Transverse colon (tissue), 4 donors: ENCODE data around the gene BEST4. TPM values are rescaled to one million over a fixed set of nuclear protein-coding genes. Genes with fewer than 3 reads are reported as not detected.
"Not testable (repeated sequence)": the region's sequence is repeated elsewhere in the genome, so short reads cannot be mapped to it uniquely, and the experiment has no call there.

Experiments
- DNase-seq: peaks from one replicate; pipeline ENCODE4 v3.0.0-alpha.2; 2019
- H3K27ac ChIP-seq, 4 donors: fragments of 200-600 bp; sonication (generic); 2 replicates each; pipeline ENCODE4 v1.5.1; 2016 to 2018; ENCODE audit warnings: inconsistent platforms in 4 of 4
- H3K27me3 ChIP-seq: fragments of 200-600 bp; sonication (generic); 2 replicates; pipeline ENCODE4 v1.5.1; 2017; ENCODE audit warnings: inconsistent platforms
- H3K36me3 ChIP-seq, 4 donors: fragments of 200-600 bp; sonication (generic); 2 replicates each; pipeline ENCODE4 v1.5.1; 2017 to 2019; ENCODE audit warnings: inconsistent platforms in 4 of 4
- H3K4me1 ChIP-seq, 4 donors: fragments of 200-600 bp; sonication (generic); 2 replicates each; pipeline ENCODE4 v1.5.1; 2017 to 2020; ENCODE audit warnings: inconsistent platforms in 4 of 4
- H3K4me3 ChIP-seq, 4 donors: fragments of 200-600 bp; sonication (generic); 1 replicate in 1 of 4; 2 replicates in 3 of 4; pipeline versions ENCODE4 v1.5.1 to v1.6.1; 2017 to 2019; ENCODE audit warnings: inconsistent platforms in 4 of 4
- H3K9me3 ChIP-seq, 2 donors: fragments of 200-600 bp; sonication (generic); 2 replicates each; pipeline ENCODE4 v1.5.1; 2017 to 2019; ENCODE audit warnings: inconsistent platforms in 2 of 2
- CTCF ChIP-seq, 5 experiments: fragments of 200-600 bp in 3 of 5; fragments of 450-650 bp in 2 of 5; sonication (generic) in 3 of 5; IDR thresholded peaks; 1 replicate in 2 of 5; 2 replicates in 3 of 5; pipeline ENCODE4 v1.5.1; 2016 to 2017; ENCODE audit warnings: antibody characterized with exemption in 5 of 5, inconsistent platforms in 3 of 5, mild to moderate bottlenecking in 2 of 5, moderate library complexity in 1 of 5
- EP300 ChIP-seq: sonication (generic); formaldehyde crosslinking; IDR thresholded peaks from one replicate; pipeline ENCODE4 v1.6.1; 2017; ENCODE audit warnings: antibody characterized with exemption, low read depth
- POLR2A ChIP-seq: fragments of 450-650 bp; IDR thresholded peaks from one replicate; pipeline ENCODE4 v1.6.1; 2016; ENCODE audit warnings: antibody characterized with exemption, mild to moderate bottlenecking, moderate library complexity
- POLR2AphosphoS5 ChIP-seq, 3 donors: sonication (generic); formaldehyde crosslinking; IDR thresholded peaks; one replicate each; pipeline ENCODE4 v1.6.1; 2016; ENCODE audit warnings: antibody characterized with exemption in 3 of 3
- WGBS, 2 donors: methylation state at CpG; one replicate each; pipeline ENCODE4 v1.1.5; 2018; ENCODE audit warnings: low coverage in 1 of 2; 5-methylcytosine and 5-hydroxymethylcytosine counted together
- in situ Hi-C, 4 donors: fragments of 200-750 bp; cut with MboI; loops; one replicate each; pipeline versions ENCODE4 v1.15.0 to v1.15.1; 2017; ENCODE audit warnings: low sequenced_read_pairs in 3 of 4, low pct_ligation_motif_present in 1 of 4, low pct_unique_long_range_greater_than_20kb in 1 of 4
- intact Hi-C: fragments of 100-400 bp; cut with DNase I; formaldehyde crosslinking; loops from one replicate; pipeline ENCODE4 v1.15.1; 2023; ENCODE audit warnings: low total_unique reads
- total RNA-seq, 4 donors: library from RNA; depleted of rRNA; stranded (reverse); fragments of >200 nt; gene quantifications; one replicate each; pipeline ENCODE4 v1.1.0, GENCODE V29; 2016

Gene BEST4
- total RNA-seq, 4 donors from 2014 or later, result 48.8 to 208 (median 92.3) TPM

DNA sequence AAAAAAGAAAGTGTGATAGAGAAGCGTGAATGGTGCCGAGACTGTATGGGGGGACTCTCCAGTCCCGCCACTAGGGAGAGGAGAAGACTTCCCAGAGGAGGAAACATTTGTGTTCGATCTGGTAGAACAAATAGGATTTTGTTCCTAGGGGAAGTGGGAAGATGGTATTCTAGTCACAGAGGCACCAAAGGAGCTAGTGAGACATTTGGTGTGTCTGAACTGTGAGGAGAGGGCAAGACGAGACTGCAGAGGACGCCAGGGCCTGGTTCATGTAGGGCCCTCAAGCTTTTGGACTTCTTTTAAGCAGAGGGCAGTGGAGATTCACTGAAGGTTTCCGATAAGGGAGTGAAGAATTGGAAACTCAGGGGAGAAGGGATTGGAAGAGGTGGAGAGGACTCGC is 23.3 kb upstream of the BEST4 start:
- H3K36me3 ChIP-seq, result no peaks in the 10 kb centered on the region
- intact Hi-C loops (no loop called here), in situ Hi-C loops (no loop called here)
- 78 to 95% methylated on average over 3 to 8 of the region's 8 CpGs for WGBS, 2 donors
- no peak for TF ChIP-seq POLR2A
- no peak for TF ChIP-seq CTCF (IDR thresholded peaks at IDR 0.05)
- TF ChIP-seq POLR2AphosphoS5 (IDR thresholded peaks at IDR 0.05), result no peak
- no peak for TF ChIP-seq EP300
- H3K4me3 ChIP-seq, result no peak overlapping the region
- peak overlapping the region; percentile 10 to 96 (median 94) for H3K27ac ChIP-seq
- no peaks in the 10 kb centered on the region for H3K9me3 ChIP-seq
- peaks cover 38 to 70% (median 50%) of the 10 kb centered on the region in 4 donors for H3K4me1 ChIP-seq
- no peaks in the 10 kb centered on the region for H3K27me3 ChIP-seq
- DNase-seq, result no peak

DNA sequence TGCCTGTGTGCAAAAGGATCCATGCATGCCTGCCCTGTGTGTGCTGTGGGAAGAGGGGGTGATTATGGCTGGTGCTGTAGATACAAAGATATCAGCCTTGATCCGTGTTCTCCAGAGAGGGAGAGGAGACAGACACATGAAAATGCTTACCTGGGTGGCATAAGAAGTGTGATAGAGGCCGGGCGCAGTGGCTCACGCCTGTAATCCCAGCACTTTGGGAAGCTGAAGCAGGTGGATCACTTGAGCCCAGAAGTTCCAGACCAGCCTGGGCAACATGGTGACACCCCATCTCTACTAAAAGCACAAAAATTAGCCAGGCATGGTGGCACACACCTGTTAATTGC is 22.8 kb upstream of the BEST4 start:
- H3K36me3 ChIP-seq, DNase-seq, H3K4me3 ChIP-seq, H3K27me3 ChIP-seq, in situ Hi-C loops, H3K9me3 ChIP-seq, intact Hi-C loops: not testable (repeated sequence)
- 86 to 93% methylated on average over 3 to 4 of the region's 4 CpGs for WGBS, 2 donors
- Histone ChIP-seq H3K27ac (peak overlapping the region; percentile 92 to 96 (median 94)), H3K4me1 (peaks cover 39 to 75% (median 53%) of the 10 kb centered on the region in 4 donors)

GRCh38 chr1:44810101-44810761 is 22.3 kb upstream of the BEST4 start:
- Histone ChIP-seq H3K36me3 (peaks cover 0 to 6% (median 0%) of the 10 kb centered on the region in 4 donors), H3K27me3 (no peaks in the 10 kb centered on the region), H3K27ac (peak overlapping the region; percentile 92 to 96 (median 94)), H3K4me1 (peaks cover 39 to 75% (median 53%) of the 10 kb centered on the region in 4 donors), H3K4me3 (no peak overlapping the region), H3K9me3 (no peaks in the 10 kb centered on the region)
- peak; percentile 31 for DNase-seq
- intact Hi-C loops, result no loop called here
- 50 to 55% methylated on average over 1 to 11 of the region's 12 CpGs for WGBS, 2 donors
- TF ChIP-seq EP300 (no peak), CTCF (IDR thresholded peaks at IDR 0.05) (no peak), POLR2AphosphoS5 (IDR thresholded peaks at IDR 0.05) (no peak), POLR2A (no peak)
- in situ Hi-C loops, result no loop called here

DNA sequence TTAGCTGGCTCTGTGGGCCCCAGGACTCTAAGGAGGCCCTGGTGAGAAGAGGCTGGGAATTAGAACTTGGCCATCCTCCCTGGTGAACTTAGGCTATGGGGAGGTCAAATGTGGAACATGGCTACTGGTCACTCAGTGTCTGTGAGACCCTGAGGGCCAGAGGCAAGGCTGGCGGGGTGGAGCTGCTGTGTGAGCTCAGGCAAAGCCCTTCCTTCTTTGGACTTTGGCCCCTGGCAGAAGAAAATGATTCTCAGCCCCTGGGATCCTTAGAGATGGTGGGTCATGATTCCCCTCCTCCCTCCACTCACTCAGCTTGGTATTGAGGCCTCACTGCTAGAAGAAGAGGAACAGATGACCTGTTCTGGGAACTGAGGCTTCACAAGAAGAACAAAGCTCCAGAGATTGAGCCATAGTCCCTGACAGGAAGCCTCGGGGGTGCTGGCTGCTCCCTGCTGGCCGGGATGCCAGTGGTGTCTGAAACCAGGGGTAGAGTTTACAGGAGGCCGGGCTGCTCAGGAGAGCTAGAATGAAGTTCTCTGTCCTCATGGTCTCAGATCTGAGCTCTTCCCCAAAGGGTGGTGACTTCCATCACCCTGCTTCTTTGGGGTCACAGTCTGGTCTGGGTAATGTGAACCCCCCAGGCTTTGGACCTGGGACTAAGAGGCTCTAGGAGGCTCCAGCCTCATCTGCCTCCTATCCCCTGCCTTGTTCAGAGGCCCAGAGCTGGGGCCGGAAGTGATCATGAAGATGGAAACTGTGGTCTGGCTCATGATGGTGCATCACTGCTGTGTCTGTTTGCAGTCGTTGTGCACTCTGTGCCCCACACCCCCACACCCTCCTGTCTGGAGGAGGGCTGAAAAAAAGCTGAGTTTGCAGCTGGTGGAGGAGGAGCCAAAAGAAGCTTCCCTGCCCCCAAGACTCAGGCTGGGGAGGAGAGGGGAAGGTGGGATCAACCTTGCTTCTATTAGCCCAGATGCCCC is 21.3 kb upstream of the BEST4 start:
- Histone ChIP-seq H3K36me3 (peaks cover 0 to 6% (median 0%) of the 10 kb centered on the region in 4 donors), H3K27me3 (no peaks in the 10 kb centered on the region), H3K4me3 (peak overlapping the region in 3 of 4 donors; percentile 3 to 26 (median 4)), H3K4me1 (peaks cover 39 to 70% (median 53%) of the 10 kb centered on the region in 4 donors), H3K27ac (peak overlapping the region; percentile 92 to 96 (median 94)), H3K9me3 (no peaks in the 10 kb centered on the region)
- DNase-seq, result peak; percentile 68
- in situ Hi-C loops, result no loop called here
- TF ChIP-seq EP300, result no peak
- TF ChIP-seq POLR2A, result peak; percentile 46
- peak in 2 of 5 experiments; percentile 8 to 15 for TF ChIP-seq CTCF (IDR thresholded peaks at IDR 0.05)
- TF ChIP-seq POLR2AphosphoS5 (IDR thresholded peaks at IDR 0.05), result peak in 1 of 3 donors; percentile 40
- WGBS, 2 donors, result 26 to 40% methylated on average over 1 to 6 of the region's 6 CpGs
- intact Hi-C loops, result no loop called here
